Measurements from ENCODE around the gene EEF2K. TPM values are rescaled to one million over a fixed set of nuclear protein-coding genes. Genes with fewer than 3 reads are reported as not detected.

Gene EEF2K
- total and polyA plus RNA-seq, 2 of the 13 experiments (the other 11 are each of a cell fraction or from before 2014, with no cell fraction given), result 22.0 to 23.8 TPM

- no peak for TF ChIP-seq TARDBP (CRISPR knock-in tag; IDR thresholded peaks at IDR 0.05)
- peak; percentile 75; the same call in 1 of the 2 replicates for TF ChIP-seq THRA (CRISPR knock-in tag; IDR thresholded peaks at IDR 0.05; ENCODE audit: borderline replicate concordance)
- TF ChIP-seq ZNF180 (CRISPR knock-in tag; IDR thresholded peaks at IDR 0.05; ENCODE audit: borderline replicate concordance, low read depth), result no peak
- no peak for TF ChIP-seq ZNF761 (CRISPR knock-in tag; conservative IDR thresholded peaks at IDR 0.05)
- no peak for TF ChIP-seq GABPA (IDR thresholded peaks at IDR 0.05; ENCODE audit: low read depth, low read length)
- no peak for TF ChIP-seq GABPA (CRISPR knock-in tag; IDR thresholded peaks at IDR 0.05; ENCODE audit: low read depth)
- no peak for TF ChIP-seq THAP8 (CRISPR knock-in tag; IDR thresholded peaks at IDR 0.05; ENCODE audit: borderline replicate concordance)
- TF ChIP-seq ZNF75D (CRISPR knock-in tag; IDR thresholded peaks at IDR 0.05; ENCODE audit: borderline replicate concordance), result no peak
- TF ChIP-seq U2AF2 (IDR thresholded peaks at IDR 0.05; ENCODE audit: low read depth, low read length), result no peak
- TF ChIP-seq POLR2A (IDR thresholded peaks at IDR 0.05; ENCODE audit: insufficient read depth in 1 of 2, low read depth in 2 of 2, low read length in 2 of 2), result no peak
- no peak for TF ChIP-seq NR2F2 (IDR thresholded peaks at IDR 0.05; ENCODE audit: borderline replicate concordance, low read depth)
- TF ChIP-seq FOXA1 (IDR thresholded peaks at IDR 0.05), result no peak
- TF ChIP-seq FOXA1 (CRISPR knock-in tag; IDR thresholded peaks at IDR 0.05), result peak; percentile 58
- TF ChIP-seq ZSCAN25 (CRISPR knock-in tag; IDR thresholded peaks at IDR 0.05), result 0 out of 2 replicates have a peak, but pooled peaks have one; percentile 48
- no peak for TF ChIP-seq KMT2A (CRISPR knock-in tag; IDR thresholded peaks at IDR 0.05)
- TF ChIP-seq ZGPAT (CRISPR knock-in tag; IDR thresholded peaks at IDR 0.05), result peak; percentile 71
- no peak for TF ChIP-seq SIN3A (IDR thresholded peaks at IDR 0.05; ENCODE audit: borderline replicate concordance, low read depth, low read length)
- TF ChIP-seq ZNF446 (CRISPR knock-in tag; IDR thresholded peaks at IDR 0.05), result no peak
- no peak for TF ChIP-seq PAX8 (CRISPR knock-in tag; IDR thresholded peaks at IDR 0.05; ENCODE audit: borderline replicate concordance)
- TF ChIP-seq DNMT1 (CRISPR knock-in tag; IDR thresholded peaks at IDR 0.05), result peak; percentile 31; the same call in 1 of the 2 replicates
- no peak for TF ChIP-seq ZXDC (CRISPR knock-in tag; IDR thresholded peaks at IDR 0.05)
- no peak for TF ChIP-seq ZNF10 (CRISPR knock-in tag; IDR thresholded peaks at IDR 0.05; ENCODE audit: borderline replicate concordance, low read depth)
- TF ChIP-seq ZNF414 (CRISPR knock-in tag; IDR thresholded peaks at IDR 0.05), result 0 out of 2 replicates have a peak, but pooled peaks have one; percentile 36
Measured at GRCh38 chr16:22188595-22189442, 17.3 kb upstream of the EEF2K start (continued).

Data from HepG2 (cell line).